ENCODE data around the gene C19orf47.

C19orf47 gene

DNA sequence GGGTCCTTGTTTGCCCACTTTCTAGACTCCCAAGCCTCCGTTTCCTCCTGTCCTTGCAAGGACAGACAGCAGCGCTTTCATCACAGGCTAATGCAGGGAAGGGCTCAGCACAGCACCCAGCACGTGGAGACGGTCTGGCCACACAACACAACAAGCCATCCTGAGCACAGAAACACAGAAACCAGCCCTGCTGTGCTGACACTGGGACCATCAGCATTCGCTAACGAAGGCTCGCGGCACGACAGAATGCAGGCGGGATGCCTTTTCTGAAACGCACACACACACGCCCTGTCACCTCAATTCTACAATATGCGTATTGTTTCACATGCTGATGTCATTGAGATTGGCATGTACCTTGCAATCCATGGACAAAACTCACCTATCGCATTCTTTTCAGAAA lies 75.9 kb downstream of the C19orf47 start:
- peaks cover 9 to 11% of the 10 kb centered on the region in 2 experiments for H3K4me1 ChIP-seq (ENCODE audit: control insufficient read depth in 1 of 2, insufficient read depth in 1 of 2, low read depth in 1 of 2, low read length in 1 of 2)
- H3K27ac ChIP-seq = no peak overlapping the region
- H3K27me3 ChIP-seq = no peaks in the 10 kb centered on the region
- H3K9me3 ChIP-seq = no peaks in the 10 kb centered on the region
- H3K4me3 ChIP-seq (ENCODE audit: low read depth in 1 of 2, low read length in 1 of 2) = no peak overlapping the region
- no peak for TF ChIP-seq CTCF (IDR thresholded peaks at IDR 0.05)
- peaks cover 30% of the 10 kb centered on the region for H3K36me3 ChIP-seq

DNA sequence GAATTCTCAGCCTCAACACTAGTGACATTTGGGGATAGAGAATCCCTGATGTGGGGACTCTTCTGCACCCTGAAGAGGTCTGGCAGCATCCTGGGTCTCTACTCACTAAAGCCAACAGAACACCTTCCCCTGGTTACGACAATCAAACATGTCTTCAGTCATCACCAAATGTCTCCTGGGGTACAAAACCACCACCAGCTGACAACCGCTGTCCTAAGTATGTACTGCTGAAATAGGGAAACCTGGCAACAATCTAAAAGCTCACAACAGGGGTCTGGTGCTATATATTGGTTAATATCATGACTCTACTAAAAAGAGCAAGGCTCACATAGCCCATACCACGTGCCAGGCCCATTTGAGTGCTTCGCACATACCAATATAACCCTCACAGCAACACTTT lies 76.5 kb downstream of the C19orf47 start:
- H3K27ac ChIP-seq = no peak overlapping the region
- no peak for TF ChIP-seq CTCF (IDR thresholded peaks at IDR 0.05)
- H3K4me1 ChIP-seq (ENCODE audit: control insufficient read depth in 1 of 2, insufficient read depth in 1 of 2, low read depth in 1 of 2, low read length in 1 of 2) = peaks cover 9 to 11% of the 10 kb centered on the region in 2 experiments
- no peak overlapping the region for H3K4me3 ChIP-seq (ENCODE audit: low read depth in 1 of 2, low read length in 1 of 2)
- no peaks in the 10 kb centered on the region for H3K27me3 ChIP-seq
- H3K36me3 ChIP-seq = peaks cover 30% of the 10 kb centered on the region
- H3K9me3 ChIP-seq = no peaks in the 10 kb centered on the region

DNA sequence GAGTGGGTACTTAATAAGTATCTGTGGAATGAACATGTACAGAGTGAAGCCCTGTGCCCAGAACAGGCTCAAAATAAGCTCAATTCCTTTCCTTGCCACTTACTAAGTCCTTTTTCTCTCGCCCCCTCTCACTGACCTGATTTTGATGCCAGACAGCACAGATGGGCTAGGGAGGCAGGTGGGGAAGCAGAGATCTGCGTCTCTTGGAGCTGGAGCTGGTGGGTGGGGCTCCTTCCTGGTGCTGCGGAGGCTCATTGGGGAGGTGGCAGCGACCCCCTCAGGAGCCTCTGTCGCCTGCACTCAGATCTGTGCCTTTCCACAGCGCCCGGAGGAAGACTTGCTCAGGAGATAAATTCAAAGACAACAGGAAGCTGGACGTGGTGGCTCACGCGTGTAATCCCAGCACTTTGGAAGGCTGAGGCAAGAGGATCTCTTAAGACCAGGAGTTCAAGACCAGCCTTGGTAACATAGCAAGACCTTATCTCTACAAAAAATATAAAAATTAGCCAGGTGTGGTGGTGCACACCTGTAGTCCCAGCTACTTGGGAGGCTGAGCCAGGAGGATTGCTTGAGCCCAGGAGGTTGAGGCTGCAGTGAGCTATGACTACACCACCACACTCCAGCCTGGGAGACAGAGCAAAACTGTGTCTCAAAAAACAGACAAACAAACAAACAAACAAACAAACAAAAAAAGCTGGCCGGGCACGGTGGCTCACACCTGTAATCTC lies 77.7 kb downstream of the C19orf47 start:
- Histone ChIP-seq H3K36me3 (peaks cover 30% of the 10 kb centered on the region), H3K27ac (no peak overlapping the region), H3K4me1 (ENCODE audit: control insufficient read depth in 1 of 2, insufficient read depth in 1 of 2, low read depth in 1 of 2, low read length in 1 of 2) (peaks cover 9 to 11% of the 10 kb centered on the region in 2 experiments), H3K9me3 (no peaks in the 10 kb centered on the region), H3K27me3 (no peaks in the 10 kb centered on the region), H3K4me3 (ENCODE audit: low read depth in 1 of 2, low read length in 1 of 2) (no peak overlapping the region)
- TF ChIP-seq CTCF (IDR thresholded peaks at IDR 0.05) = no peak

Measured in neutrophil (primary cell).